GM18868 (cell line): ENCODE measurements around the gene CIT.

ENCODE experiments used
- ATAC-seq: cut with Tn5 transposase; IDR thresholded peaks from one replicate; pipeline ENCODE4 v1.9.1; 2021; ENCODE audit warnings: mild to moderate bottlenecking, moderate library complexity; ENCODE audit not compliant: unreplicated experiment

CIT gene

GRCh38 chr12:119864591-119864990, 12.5 kb downstream of the CIT start:
- no peak for ATAC-seq

- ATAC-seq = no peak
Measured at GRCh38 chr12:119859241-119859640, 17.9 kb downstream of the CIT start.

- no peak for ATAC-seq
Measured at GRCh38 chr12:119857041-119857591, 20.0 kb downstream of the CIT start.

DNA sequence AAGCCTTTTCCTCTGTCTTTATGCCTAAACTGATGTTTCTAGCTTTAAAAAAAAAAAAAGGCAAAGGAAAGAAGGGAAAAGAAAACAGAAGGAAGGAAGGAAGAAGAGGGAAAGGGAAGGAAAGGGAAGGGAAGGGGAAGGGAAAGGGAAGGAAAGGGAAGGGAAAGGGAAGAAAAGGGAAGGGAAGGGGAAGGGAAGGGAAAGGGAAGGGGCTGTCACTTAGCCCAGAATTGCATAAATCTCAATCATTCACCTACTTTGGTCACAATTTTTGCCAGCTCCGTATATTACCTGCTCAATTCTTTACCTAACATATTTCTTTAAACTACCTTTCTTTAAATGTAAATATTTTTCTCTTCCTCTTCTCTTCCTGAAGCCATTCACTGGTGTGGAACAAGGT, 26.8 kb downstream of the CIT start:
- no peak for ATAC-seq

DNA sequence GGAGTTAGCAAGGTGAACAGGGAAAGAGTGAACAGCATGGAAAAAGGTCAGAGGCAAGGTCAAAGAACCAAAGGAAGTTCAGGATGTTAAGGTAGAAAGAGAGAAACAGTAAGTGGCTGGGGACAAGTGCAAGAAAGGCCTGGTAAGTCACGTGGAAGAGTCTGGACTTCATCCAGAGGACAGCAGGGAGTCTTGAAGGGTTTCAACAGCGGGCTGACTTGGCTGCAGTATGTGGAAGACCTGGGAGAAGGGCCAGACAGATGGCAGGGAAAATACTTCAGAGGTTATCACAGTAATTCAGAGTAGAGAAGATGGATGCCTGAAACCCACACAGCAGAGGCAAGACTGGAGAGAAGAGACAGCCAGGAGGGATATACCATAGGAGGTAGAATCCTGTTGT, 34.0 kb downstream of the CIT start:
- ATAC-seq = no peak

- ATAC-seq = no peak
Measured at GRCh38 chr12:119842380-119842779, 34.7 kb downstream of the CIT start.

- ATAC-seq = no peak
Measured at GRCh38 chr12:119841433-119842210, 35.5 kb downstream of the CIT start.

- no peak for ATAC-seq
Measured at GRCh38 chr12:119840582-119840981, 36.5 kb downstream of the CIT start.

DNA sequence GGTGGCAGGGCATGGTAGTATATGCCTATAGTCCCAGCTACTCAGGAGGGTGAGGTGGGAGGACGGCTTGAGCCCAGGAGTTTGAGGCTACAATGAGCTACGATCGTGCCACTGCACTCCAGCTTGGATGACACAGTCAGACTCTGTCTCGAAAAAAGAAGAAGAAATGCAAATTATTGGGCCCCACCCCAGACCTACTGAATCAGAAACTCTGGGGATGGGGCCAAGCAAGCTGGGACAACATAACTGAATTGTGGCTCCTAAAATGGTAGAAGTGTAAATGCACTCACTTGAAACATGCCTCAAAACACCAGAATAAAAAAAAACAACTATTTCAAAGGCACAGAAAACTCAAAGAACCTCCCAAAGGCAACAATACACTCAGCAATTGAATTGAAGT, 37.0 kb downstream of the CIT start:
- ATAC-seq = no peak

- ATAC-seq = no peak
Measured at GRCh38 chr12:119838826-119839600, 38.1 kb downstream of the CIT start.

DNA sequence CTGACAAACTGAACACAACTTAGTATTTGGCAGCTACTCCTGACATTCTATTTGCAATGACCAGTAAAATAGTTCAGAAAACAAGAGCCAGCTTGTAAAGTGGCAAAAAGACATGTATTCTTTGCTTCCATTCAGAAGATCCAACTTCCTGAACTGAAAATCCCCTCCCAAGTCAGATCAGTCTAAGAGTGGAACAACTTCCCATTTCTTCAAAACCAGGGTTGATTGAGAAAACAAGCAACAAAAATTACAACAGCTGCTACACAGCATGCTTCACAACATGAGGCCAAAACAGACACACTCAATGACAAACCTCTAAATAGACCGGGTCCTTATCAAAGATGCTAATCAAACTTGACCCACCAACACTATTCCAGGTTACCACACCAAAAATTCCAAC, 40.3 kb downstream of the CIT start:
- no peak for ATAC-seq

DNA sequence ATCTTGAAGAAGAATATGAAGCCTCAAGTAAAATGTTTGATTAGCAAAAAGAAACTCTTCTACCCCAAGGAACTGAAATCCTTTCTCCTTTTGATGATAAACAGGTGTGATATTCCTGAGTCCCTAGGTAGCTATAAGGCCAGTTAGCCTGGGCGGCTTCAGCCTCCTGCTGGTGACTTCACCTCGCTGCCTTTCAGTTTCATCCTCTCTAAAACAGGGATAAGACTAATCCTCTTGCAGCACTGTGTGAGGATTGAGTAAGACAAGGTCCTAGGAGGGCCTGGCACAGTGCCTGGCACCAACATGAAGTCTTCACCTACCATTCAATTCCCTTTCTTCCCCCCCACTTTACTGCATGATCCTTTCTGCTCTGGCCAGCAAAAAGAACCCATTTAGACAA, 42.1 kb downstream of the CIT start:
- ATAC-seq = no peak

DNA sequence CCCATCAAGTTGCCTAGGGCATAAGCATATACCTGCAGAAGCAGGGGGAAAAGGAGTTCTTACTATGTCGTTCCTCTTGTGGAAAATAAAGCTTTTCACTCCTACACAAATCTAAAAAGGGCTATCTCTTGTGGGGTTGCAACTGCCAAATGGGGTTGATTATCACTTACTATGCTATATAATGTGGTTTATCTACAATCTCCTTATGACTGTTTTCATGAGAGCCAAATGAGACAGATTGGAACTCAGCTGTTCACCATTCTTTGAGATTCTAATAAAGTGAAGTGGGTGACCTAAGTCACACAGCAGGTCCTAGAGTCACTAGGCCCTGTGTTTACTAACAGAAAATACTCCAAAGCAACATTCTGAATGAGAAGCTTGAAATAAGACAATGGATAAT, 47.7 kb downstream of the CIT start:
- no peak for ATAC-seq

- ATAC-seq = no peak
Measured at GRCh38 chr12:119828300-119828699, 48.8 kb downstream of the CIT start.

DNA sequence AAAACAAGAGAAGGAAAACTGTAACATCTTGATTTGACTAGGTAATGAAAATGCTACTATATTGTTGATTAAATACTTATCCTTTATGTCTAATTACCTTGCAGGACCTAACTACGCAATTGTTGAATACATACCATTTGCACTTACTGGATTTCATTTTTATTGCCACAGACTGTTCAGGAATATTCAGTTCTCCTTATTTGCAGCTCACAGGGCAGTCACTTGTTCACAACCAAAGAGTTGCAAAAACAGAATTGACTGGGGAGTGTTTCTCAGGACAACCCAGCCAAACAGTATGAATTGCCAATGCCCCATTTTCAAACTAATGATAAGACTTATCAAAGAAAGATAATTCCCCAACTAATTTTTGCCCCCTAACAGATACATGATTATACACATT, 49.4 kb downstream of the CIT start:
- ATAC-seq = no peak

- ATAC-seq = no peak
Measured at GRCh38 chr12:119826661-119827445, 50.3 kb downstream of the CIT start.

GRCh38 chr12:119825262-119825661, 51.9 kb downstream of the CIT start:
- ATAC-seq = no peak

DNA sequence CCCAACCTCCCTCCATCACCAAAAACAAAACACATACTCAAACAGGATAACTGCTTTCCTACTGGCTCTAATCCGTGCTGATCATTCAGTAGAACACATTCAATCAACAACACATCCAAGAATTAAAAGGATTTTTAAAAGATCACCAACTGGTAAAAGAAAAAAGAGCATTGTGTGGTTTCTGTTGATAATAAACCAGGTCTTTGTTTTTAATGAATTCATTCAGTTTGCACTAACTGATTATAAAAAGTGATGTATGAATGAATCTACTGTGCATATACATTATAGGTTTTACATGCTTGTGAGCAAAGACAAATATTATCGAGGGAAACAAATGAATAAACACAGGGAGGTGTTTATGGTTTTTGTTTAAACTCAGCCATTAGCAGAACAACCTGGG, 55.1 kb downstream of the CIT start:
- no peak for ATAC-seq

- ATAC-seq = no peak
Measured at GRCh38 chr12:119819322-119819721, 57.8 kb downstream of the CIT start.

DNA sequence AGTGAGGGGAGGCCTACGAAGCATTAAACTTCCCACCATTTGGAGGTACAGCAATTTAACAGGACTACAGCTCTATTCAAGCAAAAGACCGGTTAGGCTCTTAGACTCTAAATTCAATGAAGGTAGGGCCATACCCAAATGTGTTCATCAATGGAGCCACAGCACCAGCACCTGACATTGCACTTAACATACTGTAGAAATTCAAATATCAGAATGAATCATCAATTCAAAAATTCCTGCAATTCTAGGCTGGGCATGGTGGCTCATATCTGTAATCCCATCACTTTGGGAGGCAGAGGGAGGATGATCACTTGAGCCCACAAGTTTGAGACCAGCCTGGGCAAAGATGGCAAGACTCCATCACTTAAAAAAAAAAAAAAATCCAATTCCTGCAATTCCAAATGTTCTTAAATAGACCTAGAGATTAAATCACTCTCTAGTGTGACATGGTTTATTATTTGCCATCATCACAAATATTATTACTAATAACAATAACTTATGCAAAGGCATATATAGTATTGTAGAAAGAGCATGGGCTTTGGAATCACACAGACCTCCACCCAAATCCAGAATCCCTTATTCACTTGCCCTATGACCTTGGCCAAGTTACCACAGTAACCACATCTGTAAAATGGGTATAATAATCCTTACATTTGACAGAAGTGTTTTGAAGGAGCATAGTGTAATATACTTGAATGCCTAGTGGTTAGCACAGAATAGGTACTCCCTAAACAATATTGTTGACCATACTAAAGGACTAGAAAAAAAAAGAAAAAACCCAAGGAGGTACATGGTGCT, 59.4 kb downstream of the CIT start:
- ATAC-seq = no peak

DNA sequence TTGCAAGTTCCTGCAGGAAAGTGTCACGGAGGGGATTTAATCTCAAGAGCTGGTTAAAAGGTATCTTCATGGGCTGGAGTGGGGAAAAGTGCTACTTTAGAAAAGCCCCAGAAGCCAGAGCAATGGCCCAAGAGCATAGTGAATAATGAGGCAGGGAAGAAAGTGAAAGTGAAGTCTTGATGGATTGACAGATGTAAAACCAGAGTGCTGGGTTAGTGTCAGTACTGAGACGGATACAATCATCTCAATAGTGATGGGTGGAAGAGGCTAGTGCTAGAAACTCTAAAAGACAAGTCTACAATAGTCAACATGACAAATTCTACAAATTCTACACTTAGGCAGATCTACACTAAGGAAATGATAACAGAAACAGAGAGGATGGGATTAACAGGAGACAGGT, 68.1 kb downstream of the CIT start:
- ATAC-seq = peak; percentile 60
